Stimulated activated CD4-positive, alpha-beta T cell treated with anti-CD3 and anti-CD28 coated beads, Interleukin-1b, Interleukin-23, amount 100 ng/mL, for 24 hours (primary cell): ENCODE data around the gene GRB10.

Experiments
- DNase-seq, 4 experiments: peaks; one replicate each; pipeline ENCODE4 v3.0.0-alpha.2; 2020; ENCODE audit warnings: low read depth in 4 of 4, low spot score in 1 of 4

Gene GRB10

GRCh38 chr7:50782375-50783208 is at the start of gene GRB10:
TSS of gene GRB10 (minus strand) at chr7:50782896. CDS start at chr7:50732322, 50,574 bp downstream.
- DNase-seq: no peak

- DNase-seq: no peak
Observed at GRCh38 chr7:50828801-50829200, 46.1 kb upstream of the GRB10 start.

- DNase-seq: no peak
Observed at GRCh38 chr7:50828116-50828515, 45.4 kb upstream of the GRB10 start.

- no peak for DNase-seq
Observed at GRCh38 chr7:50827281-50827680, 44.6 kb upstream of the GRB10 start.

- DNase-seq: peak in 2 of 4 experiments; percentile 2 to 34
Observed at GRCh38 chr7:50826371-50827172, 43.9 kb upstream of the GRB10 start.

- no peak for DNase-seq
Observed at GRCh38 chr7:50825465-50825864, 42.8 kb upstream of the GRB10 start.

- DNase-seq: no peak
Observed at GRCh38 chr7:50824882-50825281, 42.2 kb upstream of the GRB10 start.

GRCh38 chr7:50822706-50823105 is 40.0 kb upstream of the GRB10 start:
- no peak for DNase-seq

GRCh38 chr7:50822110-50822509 is 39.4 kb upstream of the GRB10 start:
- DNase-seq: no peak

- DNase-seq: no peak
Observed at GRCh38 chr7:50821457-50822008, 38.8 kb upstream of the GRB10 start.

- no peak for DNase-seq
Observed at GRCh38 chr7:50818324-50818723, 35.6 kb upstream of the GRB10 start.

- DNase-seq: no peak
Observed at GRCh38 chr7:50817561-50817960, 34.9 kb upstream of the GRB10 start.

- no peak for DNase-seq
Observed at GRCh38 chr7:50815138-50815537, 32.4 kb upstream of the GRB10 start.

GRCh38 chr7:50814166-50814565 is 31.5 kb upstream of the GRB10 start:
- DNase-seq: no peak

- DNase-seq: no peak
Observed at GRCh38 chr7:50812841-50813475, 30.3 kb upstream of the GRB10 start.

GRCh38 chr7:50812094-50812493 is 29.4 kb upstream of the GRB10 start:
- no peak for DNase-seq

- no peak for DNase-seq
Observed at GRCh38 chr7:50808282-50808888, 25.7 kb upstream of the GRB10 start.

GRCh38 chr7:50807026-50807730 is 24.5 kb upstream of the GRB10 start:
- DNase-seq: no peak

GRCh38 chr7:50806143-50806542 is 23.4 kb upstream of the GRB10 start:
- DNase-seq: no peak

GRCh38 chr7:50805447-50806125 is 22.9 kb upstream of the GRB10 start:
- DNase-seq: no peak
